HG03280 (cell line): ENCODE results near the gene NPBWR2.

Experiments
- ATAC-seq: cut with Tn5 transposase; IDR thresholded peaks from one replicate; pipeline ENCODE4 v1.9.1; 2021; ENCODE audit warnings: mild to moderate bottlenecking, moderate library complexity; ENCODE audit not compliant: unreplicated experiment

The NPBWR2 gene

GRCh38 chr20:64062596-64063388 is 44.6 kb downstream of the NPBWR2 start, which contains the start of gene TCEA2:
Gene TCEA2, plus strand, starts transcription at chr20:64063198. Its CDS starts 115 bp downstream, at chr20:64063313.
- peak; percentile 73 for ATAC-seq

- ATAC-seq: no peak
Measured at GRCh38 chr20:64062276-64062595, 45.1 kb downstream of the NPBWR2 start.

- no peak for ATAC-seq
Measured at GRCh38 chr20:64058536-64058935, 48.8 kb downstream of the NPBWR2 start.

DNA sequence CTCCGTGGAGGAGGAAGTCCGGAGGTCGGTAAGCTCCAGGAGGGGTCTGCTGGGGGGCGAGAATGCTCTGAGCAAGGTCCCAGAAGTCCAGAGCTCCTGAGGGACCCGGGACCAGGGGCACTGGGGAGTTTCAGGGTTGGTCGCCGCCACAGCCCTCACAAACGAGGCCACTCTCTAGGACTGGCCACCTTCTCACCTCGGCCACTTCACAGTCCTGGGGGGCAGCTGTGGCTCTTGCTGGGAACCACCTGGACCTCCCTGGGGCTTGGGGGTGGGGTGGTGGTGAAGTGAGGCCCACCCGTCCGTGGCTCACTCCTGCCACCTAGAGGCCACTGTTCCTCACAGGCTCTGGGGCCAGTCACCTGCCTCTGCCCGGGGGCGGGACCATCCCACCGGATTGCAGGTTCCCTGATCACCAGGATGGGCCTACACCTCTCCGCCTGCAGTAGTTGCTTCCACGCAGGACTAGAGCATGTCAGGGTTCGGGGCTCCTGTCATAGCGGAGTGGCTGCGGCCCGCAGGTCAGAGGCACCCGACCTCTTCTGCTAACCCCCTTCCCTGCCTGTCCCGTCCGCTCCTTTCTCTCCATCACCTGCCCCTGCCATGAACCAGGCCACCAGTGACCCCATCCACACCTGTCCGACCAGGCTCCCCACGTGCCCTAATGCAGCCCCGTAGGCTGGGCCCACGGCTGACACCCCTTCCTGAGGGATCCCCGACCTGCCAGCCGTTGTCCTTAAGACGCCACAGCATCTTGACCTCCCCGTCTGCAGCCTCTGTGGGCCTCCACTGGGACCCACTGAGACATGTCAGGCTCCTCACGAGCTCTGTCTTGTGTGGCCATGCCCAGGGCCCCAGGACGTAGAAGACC is 49.5 kb downstream of the NPBWR2 start:
- ATAC-seq: no peak

- ATAC-seq: no peak
Measured at GRCh38 chr20:64056889-64057627, 50.3 kb downstream of the NPBWR2 start.

DNA sequence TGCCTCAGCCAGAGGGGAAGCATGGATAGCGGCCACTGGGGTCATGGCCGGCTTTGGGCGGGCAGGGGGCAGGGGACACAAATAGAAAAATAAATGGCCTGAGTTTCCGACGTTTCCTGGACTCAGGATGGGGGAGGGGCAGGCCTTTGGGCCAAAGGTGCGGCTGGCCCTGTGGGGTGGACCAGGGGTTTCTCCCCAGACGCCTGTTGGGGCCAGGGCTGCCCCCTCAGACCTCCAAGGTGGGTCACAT is 50.8 kb downstream of the NPBWR2 start:
- ATAC-seq: no peak

DNA sequence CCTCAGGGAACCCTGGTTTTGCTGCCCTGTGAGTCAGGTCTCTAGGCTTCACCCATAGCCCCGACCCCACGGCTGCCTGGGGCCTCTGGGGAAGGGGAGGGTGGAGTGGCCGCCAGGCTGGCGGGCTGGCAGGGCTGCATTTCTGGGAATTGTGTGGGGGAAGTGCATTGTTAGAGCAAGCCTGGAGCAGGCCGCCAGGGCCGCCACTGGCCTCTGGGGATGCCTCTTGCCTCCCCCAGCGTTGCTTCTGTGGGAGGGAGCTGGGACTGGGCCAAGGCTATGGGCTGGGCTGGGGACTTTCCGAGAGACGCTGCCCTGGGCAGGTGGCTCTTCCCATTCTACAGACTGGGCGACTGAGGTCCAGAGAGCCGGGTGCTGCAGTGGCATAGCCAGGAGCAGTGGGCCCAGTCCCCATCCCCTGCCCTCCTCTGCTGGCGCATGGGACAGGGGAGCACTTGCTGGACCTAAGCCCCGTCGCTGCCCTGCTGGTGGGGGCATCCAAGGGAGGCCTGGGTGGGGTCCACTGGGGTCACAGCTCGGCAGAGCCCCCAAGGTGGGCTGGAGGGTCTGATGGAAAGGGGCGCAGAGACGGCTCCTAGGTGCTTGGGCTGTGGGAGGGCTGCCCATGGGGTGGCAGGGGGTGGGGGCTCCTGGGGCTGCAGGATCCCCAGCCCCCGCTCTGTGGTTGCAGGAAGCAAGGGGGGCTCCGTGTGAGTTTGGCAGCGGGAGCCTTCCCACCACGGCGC is 51.3 kb downstream of the NPBWR2 start:
- no peak for ATAC-seq

DNA sequence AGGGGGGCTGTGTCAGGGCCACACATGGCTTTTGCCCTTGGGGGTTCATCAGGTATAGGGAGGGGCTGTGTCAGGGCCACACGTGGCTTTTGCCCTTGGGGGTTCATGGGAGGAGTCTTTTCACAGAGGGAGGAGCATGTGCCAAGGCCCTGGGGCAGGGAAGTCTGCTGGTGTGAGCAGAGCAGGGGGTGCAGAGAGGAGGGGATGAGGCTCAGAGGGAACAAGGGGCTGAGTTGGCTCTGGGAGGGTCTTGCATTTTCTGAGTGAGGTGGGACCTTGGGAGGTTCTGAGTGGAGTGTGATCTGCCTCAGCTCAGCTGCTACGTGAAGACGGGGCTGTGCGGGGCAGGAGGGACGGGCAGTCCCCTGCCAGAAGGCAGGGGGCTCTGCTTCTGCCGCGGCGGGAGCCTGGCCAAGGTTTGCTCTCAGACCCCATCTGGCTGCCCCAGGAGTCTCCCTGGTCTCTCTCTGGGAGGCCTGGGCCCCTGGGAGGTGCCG is 51.9 kb downstream of the NPBWR2 start:
- ATAC-seq: no peak

DNA sequence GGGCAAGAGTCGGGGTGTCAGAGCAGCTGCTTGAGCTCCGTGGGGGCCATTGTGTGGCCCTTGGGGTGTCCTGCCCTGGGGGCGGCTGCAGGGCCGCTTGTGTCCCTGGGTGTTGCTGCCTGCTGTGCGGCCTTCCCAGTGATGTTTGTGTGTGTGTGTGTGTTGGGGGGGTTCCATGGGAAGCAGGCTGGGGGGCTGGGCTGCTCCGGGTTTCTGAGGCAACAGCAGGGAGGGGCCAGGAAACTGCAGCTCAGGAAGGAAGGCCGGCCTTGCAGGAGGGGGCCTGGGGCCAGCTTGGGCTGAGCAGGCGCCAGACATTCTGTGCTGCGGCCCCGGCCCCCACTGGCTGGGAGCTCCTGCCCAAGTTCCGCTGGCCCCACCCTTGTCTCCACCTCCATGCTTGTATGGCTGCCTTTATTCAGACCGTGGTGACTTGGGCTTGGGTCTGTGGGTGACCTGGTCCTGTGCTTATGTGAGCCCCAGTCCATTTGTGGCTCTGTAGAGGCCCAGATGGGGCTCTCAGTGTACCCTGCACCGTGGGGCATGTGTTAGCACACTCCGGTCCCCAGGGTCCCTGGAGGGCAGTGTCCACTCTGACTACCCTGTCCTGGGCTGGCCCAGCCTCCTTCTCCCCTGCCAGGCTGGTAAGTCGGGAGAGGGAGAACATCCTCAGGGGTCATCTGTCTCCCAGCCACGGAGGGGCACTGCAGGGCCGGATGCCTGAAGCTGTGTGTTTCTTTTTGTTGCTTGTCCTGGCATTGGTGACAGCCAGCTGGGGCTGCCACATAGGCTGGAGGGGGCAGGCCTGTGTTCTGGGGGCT is 53.3 kb downstream of the NPBWR2 start:
- no peak for ATAC-seq
